ENCODE measurements around the gene EGFL8. TPM values are rescaled to one million over a fixed set of nuclear protein-coding genes. Genes with fewer than 3 reads are reported as not detected.

EGFL8 gene
- total RNA-seq, 2 donors from 2014 or later: 4.8 to 5.2 TPM

GRCh38 chr6:32118782-32119628, 45.4 kb upstream of the EGFL8 start:
- TF ChIP-seq, protein P1, sequence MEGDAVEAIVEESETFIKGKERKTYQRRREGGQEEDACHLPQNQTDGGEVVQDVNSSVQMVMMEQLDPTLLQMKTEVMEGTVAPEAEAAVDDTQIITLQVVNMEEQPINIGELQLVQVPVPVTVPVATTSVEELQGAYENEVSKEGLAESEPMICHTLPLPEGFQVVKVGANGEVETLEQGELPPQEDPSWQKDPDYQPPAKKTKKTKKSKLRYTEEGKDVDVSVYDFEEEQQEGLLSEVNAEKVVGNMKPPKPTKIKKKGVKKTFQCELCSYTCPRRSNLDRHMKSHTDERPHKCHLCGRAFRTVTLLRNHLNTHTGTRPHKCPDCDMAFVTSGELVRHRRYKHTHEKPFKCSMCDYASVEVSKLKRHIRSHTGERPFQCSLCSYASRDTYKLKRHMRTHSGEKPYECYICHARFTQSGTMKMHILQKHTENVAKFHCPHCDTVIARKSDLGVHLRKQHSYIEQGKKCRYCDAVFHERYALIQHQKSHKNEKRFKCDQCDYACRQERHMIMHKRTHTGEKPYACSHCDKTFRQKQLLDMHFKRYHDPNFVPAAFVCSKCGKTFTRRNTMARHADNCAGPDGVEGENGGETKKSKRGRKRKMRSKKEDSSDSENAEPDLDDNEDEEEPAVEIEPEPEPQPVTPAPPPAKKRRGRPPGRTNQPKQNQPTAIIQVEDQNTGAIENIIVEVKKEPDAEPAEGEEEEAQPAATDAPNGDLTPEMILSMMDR (IDR thresholded peaks at IDR 0.05): peak; percentile 81 to 94
- DNase-seq (ENCODE audit: low spot score): peak; percentile 91
- H3K27me3 ChIP-seq: no peaks in the 10 kb centered on the region
- peak overlapping the region in 1 of 2 donors; percentile 10 for H3K27ac ChIP-seq
- H3K4me3 ChIP-seq: no peak overlapping the region
- peaks cover 0 to 20% of the 10 kb centered on the region in 2 donors for H3K4me1 ChIP-seq
- H3K36me3 ChIP-seq: peaks cover 68% of the 10 kb centered on the region
- no peaks in the 10 kb centered on the region for H3K9me3 ChIP-seq

- no peak overlapping the region for H3K27ac ChIP-seq
- H3K4me3 ChIP-seq: no peak overlapping the region
- TF ChIP-seq, protein P1 (IDR thresholded peaks at IDR 0.05): no peak
- no peaks in the 10 kb centered on the region for H3K27me3 ChIP-seq
- H3K36me3 ChIP-seq: peaks cover 84% of the 10 kb centered on the region
- H3K9me3 ChIP-seq: no peaks in the 10 kb centered on the region
- H3K4me1 ChIP-seq: peaks cover 0 to 7% of the 10 kb centered on the region in 2 donors
- no peak for DNase-seq (ENCODE audit: low spot score)
These were observed 43.8 kb upstream of the EGFL8 start for GRCh38 chr6:32120573-32121059.

GRCh38 chr6:32123681-32124080, 40.7 kb upstream of the EGFL8 start:
- Histone ChIP-seq H3K27me3 (no peaks in the 10 kb centered on the region), H3K4me3 (no peak overlapping the region), H3K27ac (no peak overlapping the region), H3K9me3 (no peaks in the 10 kb centered on the region), H3K36me3 (peaks cover 61% of the 10 kb centered on the region), H3K4me1 (peaks cover 0 to 26% of the 10 kb centered on the region in 2 donors)
- DNase-seq (ENCODE audit: low spot score): no peak
- TF ChIP-seq, protein P1 (IDR thresholded peaks at IDR 0.05): no peak

- Histone ChIP-seq H3K36me3 (peaks cover 37% of the 10 kb centered on the region), H3K27ac (peak overlapping the region in 1 of 2 donors; percentile 90), H3K9me3 (no peaks in the 10 kb centered on the region), H3K4me1 (peaks cover 0 to 30% of the 10 kb centered on the region in 2 donors), H3K4me3 (peak overlapping the region in 1 of 2 donors; percentile 71), H3K27me3 (no peaks in the 10 kb centered on the region)
- DNase-seq (ENCODE audit: low spot score): no peak
- TF ChIP-seq, protein P1 (IDR thresholded peaks at IDR 0.05): no peak
These were observed 37.5 kb upstream of the EGFL8 start for GRCh38 chr6:32126880-32127279.

DNA sequence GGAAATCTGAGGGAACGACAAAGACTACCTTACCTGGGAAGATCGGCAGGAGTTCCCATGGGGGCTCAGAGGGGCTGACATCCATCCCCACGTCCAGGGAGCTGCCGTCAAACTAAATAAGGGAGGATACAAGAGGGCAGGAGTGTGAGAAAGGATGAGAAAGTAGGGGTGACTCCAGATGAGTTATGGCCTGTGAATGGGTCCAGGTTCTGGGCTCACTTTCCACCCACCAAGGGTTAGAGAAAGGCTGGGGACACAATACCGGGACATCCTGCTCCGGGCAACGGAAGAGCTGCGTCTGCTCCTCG, 37.0 kb upstream of the EGFL8 start:
- peak overlapping the region; percentile 86 to 90 for H3K27ac ChIP-seq
- TF ChIP-seq, protein P1 (IDR thresholded peaks at IDR 0.05): no peak
- H3K4me3 ChIP-seq: peak overlapping the region; percentile 71 to 99
- H3K4me1 ChIP-seq: peaks cover 0 to 30% of the 10 kb centered on the region in 2 donors
- no peaks in the 10 kb centered on the region for H3K27me3 ChIP-seq
- no peak for DNase-seq (ENCODE audit: low spot score)
- peaks cover 32% of the 10 kb centered on the region for H3K36me3 ChIP-seq
- no peaks in the 10 kb centered on the region for H3K9me3 ChIP-seq
